ENCODE data around the gene GSX2.
A peak's percentile ranks its signal among the peaks of the same experiment; 100 is the strongest.
"Not testable (repeated sequence)": the region's sequence is repeated elsewhere in the genome, so short reads cannot be mapped to it uniquely, and the experiment has no call there.

GSX2 gene

DNA sequence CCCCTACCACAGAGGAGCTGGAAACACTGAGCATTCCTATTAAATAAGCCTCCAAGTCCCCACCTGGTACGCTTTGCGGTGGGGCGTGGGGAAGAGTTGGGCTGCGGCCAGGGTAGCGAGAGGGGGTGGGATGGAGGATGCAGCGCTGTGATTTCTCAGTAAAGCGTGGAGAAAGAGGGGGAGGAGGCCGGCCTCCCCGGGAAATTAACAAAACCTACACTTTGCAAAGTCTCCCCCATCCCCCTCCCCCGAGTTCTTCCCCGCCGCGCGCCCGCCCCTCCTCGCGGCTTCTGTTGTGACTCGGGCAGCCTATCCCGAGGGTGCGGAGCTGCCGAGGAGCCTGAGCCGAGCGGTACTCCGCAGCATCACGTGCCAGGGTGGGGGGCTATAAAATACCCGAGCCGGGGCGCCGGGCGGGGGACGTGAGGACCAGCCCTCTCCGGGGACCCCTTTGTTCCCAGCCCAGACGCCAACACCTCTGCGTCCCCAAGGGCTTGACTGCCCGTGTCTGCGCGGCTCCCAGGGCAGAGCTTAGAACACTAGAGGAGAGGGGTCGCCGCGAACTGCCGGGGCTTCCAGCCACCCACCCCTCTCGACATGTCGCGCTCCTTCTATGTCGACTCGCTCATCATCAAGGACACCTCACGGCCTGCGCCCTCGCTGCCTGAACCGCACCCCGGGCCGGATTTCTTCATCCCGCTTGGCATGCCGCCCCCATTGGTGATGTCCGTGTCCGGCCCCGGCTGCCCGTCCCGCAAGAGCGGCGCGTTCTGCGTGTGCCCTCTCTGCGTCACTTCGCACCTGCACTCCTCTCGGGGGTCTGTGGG, at the start of gene GSX2:
TSS of gene GSX2 (plus strand) at position 416 of the 827 bp plus-strand sequence. CDS start at position 598, 182 bp downstream.
- DNase-seq = no peak

DNA sequence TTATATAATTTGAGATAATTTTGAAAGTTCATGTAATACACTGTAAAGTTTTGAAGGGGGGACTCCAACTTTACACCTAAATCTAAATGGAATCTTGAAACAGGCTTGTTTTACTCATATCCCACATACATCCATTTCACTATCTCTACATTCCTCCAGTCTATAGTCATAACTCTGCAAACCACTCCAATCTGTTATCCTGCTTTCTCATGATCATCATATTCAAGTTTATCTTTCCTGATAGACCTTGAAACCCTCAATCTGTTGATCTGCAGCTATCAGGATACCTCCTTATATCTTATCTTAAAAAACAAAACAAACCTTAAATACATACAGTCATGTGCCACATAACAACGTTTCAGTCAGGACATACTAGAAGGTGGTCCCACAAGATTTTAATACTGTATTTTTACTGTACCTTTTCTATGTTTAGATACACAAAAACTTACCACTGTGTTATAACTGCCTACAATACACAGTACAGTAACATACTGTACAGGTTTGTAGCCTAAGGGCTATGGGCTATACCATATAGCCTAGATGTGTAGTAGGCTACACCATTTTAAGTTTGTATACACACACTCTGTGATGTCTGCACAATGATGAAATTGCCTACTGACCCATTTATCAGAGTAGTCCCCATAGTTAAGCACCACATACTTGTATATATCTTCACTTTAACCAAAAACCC, 49.6 kb upstream of the GSX2 start:
- DNase-seq = no peak

- DNase-seq = not testable (repeated sequence)
Observed at GRCh38 chr4:54053322-54053721, 46.6 kb upstream of the GSX2 start.

DNA sequence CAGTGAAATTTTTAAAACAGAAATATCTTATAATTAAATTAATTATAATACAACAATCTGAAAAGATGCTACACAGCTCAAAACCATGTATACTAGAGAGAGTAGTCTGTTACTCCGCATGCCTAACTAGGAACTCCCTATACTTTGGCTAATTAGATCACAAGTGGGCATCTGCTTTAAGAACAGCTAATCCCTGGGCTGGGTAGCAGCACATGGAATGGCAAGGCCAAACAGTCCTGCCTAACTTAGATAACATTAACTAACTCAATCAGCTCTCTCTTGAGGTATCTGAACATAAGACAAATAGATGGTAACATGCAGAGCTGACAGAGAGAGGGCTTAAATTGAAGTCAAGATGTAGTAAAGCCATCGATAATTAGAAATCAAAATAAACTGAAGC, 45.5 kb upstream of the GSX2 start:
- DNase-seq = no peak

DNA sequence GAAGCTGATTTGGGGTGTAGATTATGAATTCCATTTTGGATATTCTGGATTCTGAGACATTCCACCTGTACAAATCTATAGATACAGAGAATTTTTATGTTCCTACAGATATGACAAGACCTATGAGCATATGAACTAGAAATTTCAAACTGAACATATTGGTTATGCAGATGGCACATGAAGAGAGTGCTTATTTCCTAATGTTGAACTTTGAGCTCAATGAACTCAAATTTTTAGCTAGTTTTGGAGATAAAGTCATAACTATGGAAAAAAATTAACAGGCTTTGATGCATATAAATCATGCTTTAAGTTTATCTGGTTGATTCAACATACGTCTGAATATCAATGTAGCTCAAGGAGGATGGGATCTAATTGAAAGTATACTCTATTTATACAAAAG, 44.5 kb upstream of the GSX2 start:
- no peak for DNase-seq

DNA sequence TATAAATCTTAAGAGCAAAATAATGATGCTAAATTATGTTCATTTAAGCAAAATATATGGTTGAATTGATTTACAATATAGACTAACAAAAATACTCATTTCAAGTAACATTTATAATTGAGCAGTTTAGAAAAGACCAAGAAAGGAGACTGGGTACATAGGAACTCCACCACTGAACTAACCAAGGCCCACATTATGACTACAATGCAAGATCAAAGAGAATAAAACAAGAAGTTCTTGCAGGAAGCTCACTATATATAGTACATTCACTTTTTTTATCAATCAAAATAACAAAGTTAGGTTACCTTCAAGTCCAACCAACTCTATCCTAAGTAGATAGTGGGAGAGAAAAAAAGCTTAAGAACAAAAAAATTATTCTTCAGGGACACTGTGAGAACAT, 43.6 kb upstream of the GSX2 start:
- DNase-seq = no peak

- no peak for DNase-seq
Observed at GRCh38 chr4:54058171-54058570, 41.8 kb upstream of the GSX2 start.

DNA sequence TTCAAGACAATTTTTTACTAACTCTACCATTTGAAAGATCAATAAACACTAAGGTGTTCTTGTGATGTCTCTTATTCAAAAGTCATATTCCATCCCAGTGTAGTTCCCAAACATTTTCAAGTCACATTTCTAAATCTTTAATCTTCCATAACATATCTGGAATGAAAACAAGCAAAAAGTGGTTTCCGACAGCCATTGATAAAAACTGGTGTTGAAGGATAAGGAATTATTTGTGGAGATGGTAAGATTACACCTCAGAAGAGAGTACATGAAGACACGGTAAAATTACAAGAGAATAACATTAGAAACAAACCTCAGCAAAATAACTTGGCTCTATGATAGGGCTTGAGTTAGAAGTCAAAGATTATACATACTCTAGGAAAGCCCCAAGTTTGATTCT, 39.8 kb upstream of the GSX2 start:
- DNase-seq = no peak

DNA sequence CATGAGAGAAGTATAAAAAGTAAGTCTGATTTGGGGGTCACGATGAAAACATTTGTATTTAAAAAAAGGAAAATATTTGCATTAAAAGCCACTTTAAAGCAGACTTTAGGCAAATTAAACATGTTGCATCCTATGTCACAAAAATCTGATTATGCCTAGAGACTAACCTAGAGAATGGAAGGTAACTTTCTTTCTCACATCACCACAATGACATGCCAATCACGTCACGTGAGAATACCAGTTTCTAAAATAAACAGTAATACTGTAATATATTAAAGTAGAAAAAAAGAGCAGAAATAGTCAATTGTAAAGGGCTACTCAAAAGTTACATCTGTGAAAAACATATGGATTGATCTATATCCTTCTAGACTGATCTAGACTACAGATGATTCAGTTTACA, 38.9 kb upstream of the GSX2 start:
- DNase-seq = no peak

- no peak for DNase-seq
Observed at GRCh38 chr4:54061873-54062272, 38.1 kb upstream of the GSX2 start.

DNA sequence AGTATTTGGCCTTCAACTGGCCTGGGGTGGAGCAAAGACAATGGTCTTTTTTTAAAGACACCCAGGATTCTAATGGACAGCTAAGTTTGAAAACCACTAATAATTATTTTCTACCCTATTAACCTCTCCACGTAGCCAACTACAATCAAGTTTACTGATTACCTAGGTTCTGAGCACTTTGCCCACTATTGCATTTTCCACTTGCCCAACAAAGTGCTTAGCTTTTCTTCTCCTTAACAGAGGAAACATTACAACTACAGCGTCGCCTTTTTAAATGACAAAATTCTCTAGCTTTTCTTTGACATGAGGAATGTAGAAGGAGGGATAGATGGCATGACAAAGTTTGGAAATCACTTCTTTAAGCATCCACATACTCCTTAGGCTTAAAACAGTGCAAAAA, 37.6 kb upstream of the GSX2 start:
- DNase-seq = no peak

DNA sequence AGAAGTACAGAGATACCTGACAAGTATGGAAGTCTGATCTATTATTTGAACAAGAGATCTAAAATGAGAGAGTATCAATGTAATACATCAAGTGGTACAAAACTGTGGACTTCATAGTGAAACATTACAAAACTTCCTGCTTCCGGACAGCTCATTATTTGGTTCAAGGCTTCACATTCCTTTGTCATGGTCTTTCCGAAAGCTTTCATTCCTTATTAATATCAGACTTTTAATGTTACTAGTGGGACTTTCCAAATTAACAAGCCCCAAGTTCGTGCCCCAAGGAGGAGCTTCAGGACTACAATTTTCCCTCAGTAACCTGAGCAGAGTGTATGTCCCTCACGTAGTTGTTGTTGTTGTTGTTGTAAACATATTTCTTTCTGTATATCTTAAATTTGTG, 36.7 kb upstream of the GSX2 start:
- DNase-seq = no peak

DNA sequence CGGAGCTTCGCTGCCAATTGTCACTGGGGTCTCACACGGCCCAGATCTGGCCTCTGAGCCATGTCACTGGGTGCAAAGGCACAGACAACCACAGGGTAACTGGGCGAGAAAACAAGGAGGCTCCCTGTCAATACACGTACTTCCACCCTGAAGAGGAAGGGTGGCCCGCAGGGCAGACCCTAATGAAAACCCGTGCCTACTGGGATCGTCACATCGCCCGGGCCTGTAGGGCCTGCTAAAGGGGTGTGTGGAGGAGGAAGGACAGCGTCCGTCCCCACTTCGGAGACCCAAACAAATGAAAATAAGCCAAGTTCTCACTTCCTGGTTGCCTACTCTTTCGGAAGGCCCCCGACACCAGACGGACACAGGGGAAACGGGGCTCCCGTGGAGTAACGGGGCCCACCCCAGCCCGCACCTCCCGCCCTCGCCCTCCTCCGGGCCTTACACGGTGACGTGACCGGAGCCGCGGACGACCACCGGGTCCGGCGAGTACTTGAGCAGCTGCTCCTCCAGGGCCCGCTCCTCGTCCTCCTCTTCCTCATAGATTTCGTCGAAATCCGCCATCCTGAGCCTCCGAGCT, 36.1 kb upstream of the GSX2 start:
- peak; percentile 80 for DNase-seq

- peak; percentile 98 for DNase-seq
Observed at GRCh38 chr4:54064317-54065111, 35.4 kb upstream of the GSX2 start, which contains the start of gene CHIC2. Gene CHIC2 (minus strand): TSS chr4:54064605. CDS start chr4:54064300, 305 bp downstream.

GRCh38 chr4:54065282-54066087, 34.5 kb upstream of the GSX2 start:
- DNase-seq = no peak

- DNase-seq = no peak
Observed at GRCh38 chr4:54066088-54066415, 33.9 kb upstream of the GSX2 start.

DNA sequence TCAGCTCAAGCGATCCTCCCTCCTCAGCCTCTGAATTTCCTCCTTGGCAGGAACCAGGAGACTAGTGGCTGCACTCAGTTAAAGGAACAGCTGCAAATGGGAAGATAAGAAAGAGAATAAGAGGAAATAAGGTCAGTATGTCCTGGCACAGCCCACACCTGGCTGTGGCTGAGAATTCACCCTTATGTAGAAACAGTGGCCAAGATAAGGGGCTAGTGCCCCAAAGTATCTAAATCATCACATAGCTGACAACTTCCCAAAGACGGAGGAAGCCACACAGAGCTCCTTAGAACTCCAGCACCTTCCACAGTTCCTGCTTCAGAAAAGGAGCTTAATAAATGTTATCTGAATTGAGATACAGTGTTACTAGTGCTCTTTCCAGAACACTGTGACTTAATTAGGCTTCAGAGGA, 33.2 kb upstream of the GSX2 start:
- no peak for DNase-seq

DNA sequence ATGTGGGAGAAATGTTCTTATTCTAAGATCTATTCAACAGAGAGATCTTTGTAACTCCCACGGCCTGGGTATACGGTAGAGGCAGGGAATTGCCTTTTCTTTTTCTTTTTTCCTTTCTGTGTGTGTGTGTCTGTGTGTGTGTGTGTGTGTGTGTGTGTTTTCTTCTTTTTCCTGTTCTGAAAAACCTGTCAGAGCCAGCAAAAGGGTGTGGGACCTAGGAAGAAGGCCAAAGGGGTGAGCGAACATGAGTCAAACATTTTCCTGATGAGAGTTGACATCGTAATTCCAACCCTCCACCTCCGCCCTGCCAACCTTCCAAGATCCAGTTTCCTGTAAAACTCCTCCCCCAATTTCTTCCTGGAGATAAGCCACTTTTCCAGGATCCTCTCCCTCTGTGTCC, 32.8 kb upstream of the GSX2 start:
- no peak for DNase-seq

DNA sequence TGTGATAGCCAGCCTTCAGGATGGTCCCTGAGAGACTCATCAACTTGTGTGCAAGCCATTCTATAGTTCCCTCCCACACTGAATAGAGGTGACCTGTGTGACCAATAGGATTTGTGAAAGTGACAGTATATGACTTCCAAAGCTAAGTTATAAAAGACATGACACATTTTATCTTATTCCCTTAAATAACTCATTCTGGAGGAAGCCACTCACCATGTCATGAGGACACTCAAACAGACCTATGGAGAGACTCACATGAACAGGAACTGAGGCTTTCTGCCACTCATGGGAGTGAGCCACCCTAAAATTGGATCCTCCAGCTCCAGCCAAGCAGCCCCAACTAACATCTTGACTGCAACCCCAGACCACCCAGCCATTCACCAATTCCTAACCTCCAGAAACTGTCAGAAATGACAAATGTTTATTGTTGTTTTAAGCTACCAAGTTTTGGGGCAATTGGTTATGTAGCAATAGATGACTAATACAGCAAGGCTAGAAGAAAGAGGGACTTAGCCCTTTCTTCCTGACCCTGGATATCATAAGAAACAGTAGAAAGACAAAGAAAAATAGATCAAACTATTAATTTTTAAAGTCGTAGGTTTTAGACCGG, 26.6 kb upstream of the GSX2 start:
- no peak for DNase-seq

GRCh38 chr4:54074381-54074780, 25.6 kb upstream of the GSX2 start:
- no peak for DNase-seq

DNA sequence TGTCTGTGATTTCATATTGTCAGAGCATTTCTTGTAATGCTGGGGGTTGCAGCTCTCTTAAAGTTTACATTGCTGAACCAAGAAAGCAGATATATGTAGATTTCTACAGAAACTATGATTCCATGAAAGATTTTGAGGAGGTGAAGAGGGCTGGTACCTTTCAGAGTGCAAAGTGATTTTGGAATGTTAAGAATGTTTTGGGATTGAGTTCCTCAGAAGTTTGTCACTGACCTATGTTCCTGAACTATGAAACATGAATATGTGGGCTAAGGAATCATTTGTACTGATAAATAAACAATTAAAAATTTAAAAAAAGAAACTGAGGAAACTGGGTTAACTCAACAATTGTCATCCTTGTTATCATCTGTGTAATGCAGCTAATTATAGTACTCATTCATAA, 23.3 kb upstream of the GSX2 start:
- no peak for DNase-seq

- DNase-seq = no peak
Observed at GRCh38 chr4:54077812-54078211, 22.2 kb upstream of the GSX2 start.
